ENCODE results near the gene CYP2S1. TPM values are rescaled to one million over a fixed set of nuclear protein-coding genes. Genes with fewer than 3 reads are reported as not detected.
"Not testable (repeated sequence)": the region's sequence is repeated elsewhere in the genome, so short reads cannot be mapped to it uniquely, and the experiment has no call there.

CYP2S1 gene
- total RNA-seq, 4 donors from 2014 or later = 0.42 to 1.4 (median 0.63) TPM

DNA sequence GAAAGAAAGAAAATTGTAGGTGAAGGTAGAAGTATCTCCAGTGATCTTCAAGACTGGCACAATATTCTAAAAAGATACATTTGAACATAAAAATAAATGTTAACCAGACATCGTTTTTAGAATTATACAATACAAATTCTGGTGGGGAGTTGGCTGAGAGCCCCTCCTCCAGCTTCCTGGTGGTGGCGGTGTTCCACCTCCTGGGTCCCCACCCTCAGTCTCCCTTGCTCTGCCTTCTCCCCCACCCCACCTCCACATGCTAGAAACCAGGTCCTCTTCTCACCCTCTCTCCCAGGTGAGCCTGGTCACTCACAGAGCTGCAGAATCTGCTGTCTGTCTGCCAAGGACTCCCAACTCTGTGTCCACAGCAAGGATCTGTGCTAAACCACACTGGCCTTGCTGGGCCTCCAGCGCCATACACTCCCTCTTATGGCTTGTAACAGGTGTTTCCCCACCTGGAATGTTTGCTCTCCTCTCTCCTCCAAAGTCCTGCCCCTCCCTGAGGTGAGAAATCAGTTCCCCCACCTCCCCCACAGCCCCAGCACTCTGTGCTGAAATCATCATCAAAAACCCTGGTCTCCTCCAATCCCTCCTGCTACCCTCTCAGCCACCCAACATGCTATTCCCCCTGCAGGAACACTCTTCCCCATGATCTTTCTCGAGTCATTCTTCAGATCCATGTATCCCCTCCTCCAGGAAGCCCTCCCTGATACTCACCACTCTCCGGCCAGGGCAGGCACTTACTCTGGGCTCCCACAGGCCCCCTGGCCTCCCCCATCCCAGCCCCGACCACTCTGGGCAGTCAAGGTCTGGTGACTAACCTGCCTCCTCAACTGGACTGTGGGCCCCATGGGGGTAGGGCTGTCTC lies 20.5 kb upstream of the CYP2S1 start:
- DNase-seq (ENCODE audit: low spot score in 2 of 2) = no peak
- Histone ChIP-seq H3K4me1 (peaks cover 0 to 10% (median 7%) of the 10 kb centered on the region in 4 donors), H3K27me3 (no peaks in the 10 kb centered on the region), H3K4me3 (no peak overlapping the region), H3K36me3 (no peaks in the 10 kb centered on the region), H3K9me3 (no peaks in the 10 kb centered on the region), H3K27ac (no peak overlapping the region)
- 68 to 69% methylated on average over 6 of the region's 6 CpGs for WGBS, 2 donors
- TF ChIP-seq EP300 (IDR thresholded peaks at IDR 0.05) (no peak), CTCF (IDR thresholded peaks at IDR 0.05) (no peak), POLR2A (IDR thresholded peaks at IDR 0.05) (no peak)

DNA sequence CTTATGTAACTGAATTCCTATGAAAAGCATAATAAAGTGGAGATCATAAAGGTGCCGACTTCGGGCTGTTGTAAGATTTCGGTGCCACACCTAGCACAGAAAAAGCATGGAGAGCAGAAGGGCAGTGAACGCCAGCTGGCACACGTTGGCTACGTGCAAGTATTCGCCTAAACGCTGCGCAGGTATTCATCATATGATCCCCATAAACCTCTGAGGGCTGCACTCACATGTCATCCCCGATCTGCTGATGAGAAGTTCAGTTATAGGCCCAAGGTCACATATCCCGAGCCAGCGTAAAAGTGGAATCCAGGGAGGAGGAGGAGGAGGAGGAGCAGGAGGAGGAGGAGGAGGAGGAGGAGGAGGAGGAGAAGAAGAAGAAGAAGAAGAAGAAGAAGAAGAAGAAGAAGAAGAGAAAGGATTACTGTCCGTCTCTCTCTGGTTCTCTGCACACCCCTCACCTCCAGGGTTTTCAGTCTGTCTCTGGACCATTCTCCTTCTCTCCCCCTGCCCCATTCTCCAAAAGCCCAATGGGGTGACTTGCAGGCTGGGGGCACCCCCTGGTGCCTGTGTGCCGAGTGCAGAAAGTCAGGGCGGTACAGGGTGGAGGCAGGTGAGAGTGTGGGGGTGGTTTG lies 18.6 kb upstream of the CYP2S1 start:
- Histone ChIP-seq H3K27ac (no peak overlapping the region), H3K4me3 (no peak overlapping the region), H3K36me3 (no peaks in the 10 kb centered on the region), H3K27me3 (no peaks in the 10 kb centered on the region), H3K4me1 (peaks cover 0 to 10% (median 7%) of the 10 kb centered on the region in 4 donors), H3K9me3 (no peaks in the 10 kb centered on the region)
- TF ChIP-seq CTCF (IDR thresholded peaks at IDR 0.05) = no peak
- no peak for TF ChIP-seq POLR2A (IDR thresholded peaks at IDR 0.05)
- no peak for TF ChIP-seq EP300 (IDR thresholded peaks at IDR 0.05)
- no peak for DNase-seq (ENCODE audit: low spot score in 2 of 2)
- 83% methylated on average over 15 of the region's 15 CpGs for WGBS, 2 donors

- peak overlapping the region in 2 of 4 donors; percentile 30 to 45 for H3K27ac ChIP-seq
- no peaks in the 10 kb centered on the region for H3K27me3 ChIP-seq
- no peak overlapping the region for H3K4me3 ChIP-seq
- peak; percentile 24 to 53 for DNase-seq (ENCODE audit: low spot score in 2 of 2)
- no peaks in the 10 kb centered on the region for H3K9me3 ChIP-seq
- no peak for TF ChIP-seq EP300 (IDR thresholded peaks at IDR 0.05)
- no peak for TF ChIP-seq POLR2A (IDR thresholded peaks at IDR 0.05)
- TF ChIP-seq CTCF (IDR thresholded peaks at IDR 0.05) = no peak
- H3K36me3 ChIP-seq = no peaks in the 10 kb centered on the region
- peaks cover 0 to 10% (median 7%) of the 10 kb centered on the region in 4 donors for H3K4me1 ChIP-seq
- 29 to 32% methylated on average over 14 of the region's 14 CpGs for WGBS, 2 donors
Observed at GRCh38 chr19:41175801-41176777, 16.9 kb upstream of the CYP2S1 start.

GRCh38 chr19:41180173-41180572 lies 12.8 kb upstream of the CYP2S1 start:
- not testable (repeated sequence) for H3K4me3 ChIP-seq; H3K27me3 ChIP-seq; H3K4me1 ChIP-seq; DNase-seq (ENCODE audit: low spot score in 2 of 2); H3K27ac ChIP-seq; H3K36me3 ChIP-seq; H3K9me3 ChIP-seq
- 100% methylated on average over 7 of the region's 34 CpGs; no CpG with 5 or more reads in 1 of the 2 donors for WGBS, 2 donors
